CD4-positive, alpha-beta T cell (primary cell): Measurements from ENCODE around the gene MILR1. TPM values are rescaled to one million over a fixed set of nuclear protein-coding genes. Genes with fewer than 3 reads are reported as not detected.
"Not testable (repeated sequence)": the region's sequence is repeated elsewhere in the genome, so short reads cannot be mapped to it uniquely, and the experiment has no call there.

Experiments
- ATAC-seq: fragments of 200-7000 bp; cut with Tn5 transposase; one replicate; pipeline ENCODE4 v1.10.0; 2022; ENCODE audit warnings: mild to moderate bottlenecking; ENCODE audit not compliant: poor library complexity
- CTCF ChIA-PET: fragments of 350-600 bp; sonication (Branson Sonifier 250); formaldehyde crosslinking; loops from one replicate; lab custom pipeline; 2021; ENCODE audit warnings: antibody characterized with exemption, inconsistent platforms; lab: Charles Lee
- POLR2A ChIA-PET: fragments of 350-600 bp; sonication (Branson Sonifier 250); formaldehyde crosslinking; loops from one replicate; lab custom pipeline; 2021; ENCODE audit warnings: antibody characterized with exemption, inconsistent platforms; lab: Charles Lee
- DNase-seq, 14 experiments: peaks; one replicate each; pipeline ENCODE4 v3.0.0-alpha.2; 2013 to 2020; ENCODE audit warnings: mixed read lengths in 2 of 14
- H3K27ac ChIP-seq, 2 donors: one replicate each; pipeline versions ENCODE4 v1.5.1 to v1.7.0; 2013; ENCODE audit warnings: low read length in 2 of 2, low read depth in 1 of 2, mild to moderate bottlenecking in 1 of 2
- H3K27me3 ChIP-seq, 2 experiments: 1 replicate in 1 of 2; 2 replicates in 1 of 2; pipeline versions ENCODE4 v1.6.1 to v1.7.0; 2013; ENCODE audit warnings: low read length in 2 of 2, control low read depth in 1 of 2, mild to moderate bottlenecking in 1 of 2, moderate library complexity in 1 of 2; ENCODE audit not compliant: insufficient read depth in 2 of 2, control insufficient read depth in 1 of 2
- H3K36me3 ChIP-seq: one replicate; pipeline ENCODE4 v1.6.1; 2013; ENCODE audit warnings: low read length, control low read depth; ENCODE audit not compliant: insufficient read depth
- H3K4me1 ChIP-seq: one replicate; pipeline ENCODE4 v1.6.1; 2013; ENCODE audit warnings: low read length, control low read depth; ENCODE audit not compliant: insufficient read depth
- H3K4me3 ChIP-seq: one replicate; pipeline ENCODE4 v1.5.1; 2013; ENCODE audit warnings: mild to moderate bottlenecking, low read length, moderate library complexity
- H3K9me3 ChIP-seq, 2 experiments: 1 replicate in 1 of 2; 2 replicates in 1 of 2; pipeline versions ENCODE4 v1.6.1 to v1.7.0; 2013; ENCODE audit warnings: low read length in 2 of 2, mild to moderate bottlenecking in 2 of 2, control low read depth in 1 of 2, moderate library complexity in 1 of 2; ENCODE audit not compliant: control insufficient read depth in 1 of 2, insufficient read depth in 1 of 2
- H3K27ac Mint-ChIP-seq: one replicate; pipeline ENCODE4 v1.8.0; 2020; ENCODE audit warnings: mixed read lengths
- H3K27me3 Mint-ChIP-seq: one replicate; pipeline ENCODE4 v1.8.0; 2021; ENCODE audit warnings: mixed read lengths
- H3K36me3 Mint-ChIP-seq: one replicate; pipeline ENCODE4 v1.8.0; 2021; ENCODE audit warnings: low read depth, mixed read lengths
- H3K4me1 Mint-ChIP-seq: one replicate; pipeline ENCODE4 v1.8.0; 2021; ENCODE audit warnings: low read depth, mixed read lengths
- H3K4me3 Mint-ChIP-seq: one replicate; pipeline ENCODE4 v1.8.0; 2020; ENCODE audit warnings: mild to moderate bottlenecking, mixed read lengths
- H3K9me3 Mint-ChIP-seq: one replicate; pipeline ENCODE4 v1.8.0; 2020; ENCODE audit warnings: mixed read lengths
- CTCF ChIP-seq: fragments of 200-600 bp; IDR thresholded peaks from one replicate; pipeline ENCODE4 v1.8.0; 2022; ENCODE audit warnings: antibody characterized with exemption, mild to moderate bottlenecking
- intact Hi-C, 2 experiments: fragments of 100-400 bp; cut with DNase I in 1 of 2; cut with micrococcal nuclease in 1 of 2; formaldehyde crosslinking; loops; one replicate each; pipeline versions ENCODE4 v1.15.1 to v1.9.0; 2023 to 2025; cut with DNase I, micrococcal nuclease
- total RNA-seq, 174 experiments: library from RNA in 2 of 174; stranded (reverse) in 2 of 174; gene quantifications; one replicate each; pipeline ENCODE4 v1.2.3 and lab custom pipeline; 2021 to 2026

The MILR1 gene
- total RNA-seq, 2 experiments from 2014 or later = 0.30 TPM; not detected in 1

GRCh38 chr17:64426596-64426995 is 22.3 kb upstream of the MILR1 start:
- intact Hi-C loops = no loop called here
- ChIA-PET CTCF (no interaction called here), POLR2A (no interaction called here)
- H3K4me3 ChIP-seq = no peak overlapping the region
- H3K27me3 ChIP-seq = no peaks in the 10 kb centered on the region
- Mint-ChIP-seq H3K27me3 (no peaks in the 10 kb centered on the region), H3K4me1 (no peaks in the 10 kb centered on the region), H3K4me3 (no peak overlapping the region), H3K36me3 (no peaks in the 10 kb centered on the region), H3K27ac (no peak overlapping the region), H3K9me3 (no peaks in the 10 kb centered on the region)
- H3K36me3 ChIP-seq = no peaks in the 10 kb centered on the region
- no peak for ATAC-seq
- DNase-seq = no peak
- no peak overlapping the region for H3K27ac ChIP-seq
- no peaks in the 10 kb centered on the region for H3K4me1 ChIP-seq
- no peaks in the 10 kb centered on the region for H3K9me3 ChIP-seq
- no peak for TF ChIP-seq CTCF

- no peak overlapping the region for H3K27ac Mint-ChIP-seq
- H3K9me3 Mint-ChIP-seq = no peaks in the 10 kb centered on the region
- POLR2A ChIA-PET = interaction anchor here (0.7 to 1.2 kb wide), 2 partner anchors 8 to 28 kb away, joined by 3 to 4 read pairs; no protein-coding TSS in a partner anchor
- no peaks in the 10 kb centered on the region for H3K4me1 ChIP-seq
- ATAC-seq = no peak
- no peaks in the 10 kb centered on the region for H3K36me3 Mint-ChIP-seq
- H3K4me3 Mint-ChIP-seq = no peak overlapping the region
- DNase-seq = no peak
- H3K4me3 ChIP-seq = no peak overlapping the region
- no peak for TF ChIP-seq CTCF
- no peaks in the 10 kb centered on the region for H3K27me3 ChIP-seq
- H3K36me3 ChIP-seq = no peaks in the 10 kb centered on the region
- intact Hi-C loops = no loop called here
- H3K4me1 Mint-ChIP-seq = no peaks in the 10 kb centered on the region
- CTCF ChIA-PET = no interaction called here
- no peaks in the 10 kb centered on the region for H3K9me3 ChIP-seq
- H3K27me3 Mint-ChIP-seq = no peaks in the 10 kb centered on the region
- H3K27ac ChIP-seq = no peak overlapping the region
Measured at GRCh38 chr17:64428406-64428805, 20.5 kb upstream of the MILR1 start.

GRCh38 chr17:64430036-64430435 is 18.9 kb upstream of the MILR1 start:
- H3K27me3 Mint-ChIP-seq, ATAC-seq, H3K4me3 ChIP-seq, H3K27me3 ChIP-seq, H3K27ac ChIP-seq, H3K4me1 Mint-ChIP-seq, H3K4me3 Mint-ChIP-seq, DNase-seq, H3K27ac Mint-ChIP-seq, H3K9me3 Mint-ChIP-seq, CTCF ChIA-PET, intact Hi-C loops, POLR2A ChIA-PET, H3K4me1 ChIP-seq, H3K9me3 ChIP-seq, H3K36me3 Mint-ChIP-seq, H3K36me3 ChIP-seq: not testable (repeated sequence)

- Histone ChIP-seq H3K27ac (no peak overlapping the region), H3K9me3 (no peaks in the 10 kb centered on the region), H3K4me3 (no peak overlapping the region), H3K27me3 (no peaks in the 10 kb centered on the region), H3K36me3 (no peaks in the 10 kb centered on the region), H3K4me1 (no peaks in the 10 kb centered on the region)
- TF ChIP-seq CTCF = no peak
- DNase-seq (no peak), ATAC-seq (no peak)
- Mint-ChIP-seq H3K4me1 (no peaks in the 10 kb centered on the region), H3K27ac (no peak overlapping the region), H3K36me3 (no peaks in the 10 kb centered on the region), H3K27me3 (no peaks in the 10 kb centered on the region), H3K4me3 (no peak overlapping the region), H3K9me3 (peaks cover 2% of the 10 kb centered on the region)
- CTCF ChIA-PET = no interaction called here
- intact Hi-C loops = no loop called here
- POLR2A ChIA-PET = no interaction called here
Measured at GRCh38 chr17:64431534-64431933, 17.4 kb upstream of the MILR1 start.
